Measurements from ENCODE around the gene PPP1R16B.

DNA sequence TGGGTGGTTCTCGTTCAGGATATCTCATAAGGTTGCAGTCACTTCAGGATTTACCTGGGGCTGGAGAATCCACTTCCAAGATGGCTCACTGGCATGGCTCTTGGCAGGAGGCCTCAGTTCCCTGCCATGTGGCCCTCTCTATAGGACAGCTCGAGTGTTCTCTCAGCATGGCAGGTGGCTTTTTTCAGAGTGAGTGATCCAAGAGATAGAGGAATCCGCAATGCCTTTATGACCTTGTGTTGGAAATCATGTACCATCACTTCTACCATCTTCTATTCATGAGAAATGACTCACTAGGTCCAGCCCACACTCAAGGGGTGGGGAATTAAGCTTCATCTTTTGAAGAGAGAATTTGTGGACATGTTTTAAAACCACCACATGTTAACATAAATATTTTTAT, 37.8 kb downstream of the PPP1R16B start:
- TF ChIP-seq, protein P1, sequence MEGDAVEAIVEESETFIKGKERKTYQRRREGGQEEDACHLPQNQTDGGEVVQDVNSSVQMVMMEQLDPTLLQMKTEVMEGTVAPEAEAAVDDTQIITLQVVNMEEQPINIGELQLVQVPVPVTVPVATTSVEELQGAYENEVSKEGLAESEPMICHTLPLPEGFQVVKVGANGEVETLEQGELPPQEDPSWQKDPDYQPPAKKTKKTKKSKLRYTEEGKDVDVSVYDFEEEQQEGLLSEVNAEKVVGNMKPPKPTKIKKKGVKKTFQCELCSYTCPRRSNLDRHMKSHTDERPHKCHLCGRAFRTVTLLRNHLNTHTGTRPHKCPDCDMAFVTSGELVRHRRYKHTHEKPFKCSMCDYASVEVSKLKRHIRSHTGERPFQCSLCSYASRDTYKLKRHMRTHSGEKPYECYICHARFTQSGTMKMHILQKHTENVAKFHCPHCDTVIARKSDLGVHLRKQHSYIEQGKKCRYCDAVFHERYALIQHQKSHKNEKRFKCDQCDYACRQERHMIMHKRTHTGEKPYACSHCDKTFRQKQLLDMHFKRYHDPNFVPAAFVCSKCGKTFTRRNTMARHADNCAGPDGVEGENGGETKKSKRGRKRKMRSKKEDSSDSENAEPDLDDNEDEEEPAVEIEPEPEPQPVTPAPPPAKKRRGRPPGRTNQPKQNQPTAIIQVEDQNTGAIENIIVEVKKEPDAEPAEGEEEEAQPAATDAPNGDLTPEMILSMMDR (IDR thresholded peaks at IDR 0.05; ENCODE audit: low read depth, low read length, poor library complexity, severe bottlenecking): no peak
- TF ChIP-seq EZH2phosphoT487 (IDR thresholded peaks at IDR 0.05; ENCODE audit: borderline replicate concordance, low read length): no peak
